T-helper 1 cell treated with Interleukin-12 subunit alpha and Interleukin-12 subunit beta and Interleukin-4 antibody, amounts not matched to agents 30 ng/mL and 1 ng/mL, for 36 hours (primary cell): ENCODE measurements around the gene FAM200C. TPM values are rescaled to one million over a fixed set of nuclear protein-coding genes. Genes with fewer than 3 reads are reported as not detected.

ENCODE experiments used
- total RNA-seq: library from RNA; stranded (reverse); gene quantifications from 2 replicates; pipeline ENCODE4 v1.2.3, GENCODE V29; 2022

Gene FAM200C
- total RNA-seq, 1 donor from 2014 or later = 0.81 TPM

Other genes starting within 250 kb of the FAM200C start
- not detected in 2 replicates for gene FABP6, start 170.5 kb downstream of the FAM200C start, total RNA-seq
- not detected in 2 replicates for gene CCNJL, start 87.5 kb downstream of the FAM200C start, total RNA-seq
- not detected in 2 replicates for gene C1QTNF2, start 29.4 kb downstream of the FAM200C start, total RNA-seq
- 48.6 and 55.2 TPM in 2 replicates for gene SLU7, start 19.0 kb upstream of the FAM200C start, total RNA-seq
- gene PTTG1, start 21.8 kb upstream of the FAM200C start, total RNA-seq = 98.7 and 99.1 TPM in 2 replicates